ENCODE measurements around the gene NME7. TPM values are rescaled to one million over a fixed set of nuclear protein-coding genes. Genes with fewer than 3 reads are reported as not detected.

Gene NME7
- total and polyA plus RNA-seq, 10 donors = 4.0 to 22.0 (median 9.7) TPM

- no peak for DNase-seq
- intact Hi-C loops (cut with DNase I; ENCODE audit: low total_unique reads) = no loop called here
- TF ChIP-seq CTCF (IDR thresholded peaks at IDR 0.05 in 8 of 11, conservative IDR thresholded peaks at IDR 0.05 in 3 of 11) (no peak), POLR2AphosphoS5 (IDR thresholded peaks at IDR 0.05) (no peak), POLR2A (IDR thresholded peaks at IDR 0.05) (no peak)
- peaks cover 0 to 17% (median 0%) of the 10 kb centered on the region in 6 donors for H3K36me3 ChIP-seq
- peaks cover 0 to 6% (median 0%) of the 10 kb centered on the region in 6 donors for H3K4me1 ChIP-seq
- peak overlapping the region in 3 of 8 donors; percentile 8 to 32 (median 16) for H3K27ac ChIP-seq
- WGBS, 5 donors = 33 to 55% (median 38%) methylated on average over 7 of the region's 7 CpGs
- peak overlapping the region in 3 of 8 donors; percentile 5 to 54 (median 21) for H3K4me3 ChIP-seq
- no peaks in the 10 kb centered on the region for H3K9me3 ChIP-seq
- H3K27me3 ChIP-seq (replicated peaks in 1 of 7) = no peaks in the 10 kb centered on the region
Measured at GRCh38 chr1:169309178-169310166, 58.1 kb downstream of the NME7 start.

GRCh38 chr1:169308313-169309039, 59.1 kb downstream of the NME7 start:
- DNase-seq = no peak
- intact Hi-C loops (cut with DNase I; ENCODE audit: low total_unique reads) = no loop called here
- no peaks in the 10 kb centered on the region for H3K9me3 ChIP-seq
- WGBS, 5 donors = 92 to 98% (median 98%) methylated on average over 2 of the region's 2 CpGs
- no peak overlapping the region for H3K27ac ChIP-seq
- peaks cover 0 to 17% (median 0%) of the 10 kb centered on the region in 6 donors for H3K36me3 ChIP-seq
- no peak overlapping the region for H3K4me3 ChIP-seq
- TF ChIP-seq CTCF (IDR thresholded peaks at IDR 0.05 in 8 of 11, conservative IDR thresholded peaks at IDR 0.05 in 3 of 11) = no peak
- TF ChIP-seq POLR2AphosphoS5 (IDR thresholded peaks at IDR 0.05) = no peak
- TF ChIP-seq POLR2A (IDR thresholded peaks at IDR 0.05) = no peak
- peaks cover 0 to 6% (median 0%) of the 10 kb centered on the region in 6 donors for H3K4me1 ChIP-seq
- H3K27me3 ChIP-seq (replicated peaks in 1 of 7) = no peaks in the 10 kb centered on the region

- H3K4me1 ChIP-seq = peaks cover 0 to 6% (median 0%) of the 10 kb centered on the region in 6 donors
- H3K4me3 ChIP-seq = no peak overlapping the region
- no peaks in the 10 kb centered on the region for H3K27me3 ChIP-seq (replicated peaks in 1 of 7)
- no peaks in the 10 kb centered on the region for H3K9me3 ChIP-seq
- no peak overlapping the region for H3K27ac ChIP-seq
- peaks cover 0 to 23% (median 0%) of the 10 kb centered on the region in 6 donors for H3K36me3 ChIP-seq
- TF ChIP-seq POLR2A (IDR thresholded peaks at IDR 0.05) (no peak), CTCF (IDR thresholded peaks at IDR 0.05 in 8 of 11, conservative IDR thresholded peaks at IDR 0.05 in 3 of 11) (no peak), POLR2AphosphoS5 (IDR thresholded peaks at IDR 0.05) (no peak)
- DNase-seq = no peak
- intact Hi-C loops (cut with DNase I; ENCODE audit: low total_unique reads) = no loop called here
- 96 to 100% (median 98%) methylated on average over 1 of the region's 1 CpG for WGBS, 5 donors
Measured at GRCh38 chr1:169307176-169307575, 60.4 kb downstream of the NME7 start.
